ENCODE data around the gene GNAS-AS1.

DNA sequence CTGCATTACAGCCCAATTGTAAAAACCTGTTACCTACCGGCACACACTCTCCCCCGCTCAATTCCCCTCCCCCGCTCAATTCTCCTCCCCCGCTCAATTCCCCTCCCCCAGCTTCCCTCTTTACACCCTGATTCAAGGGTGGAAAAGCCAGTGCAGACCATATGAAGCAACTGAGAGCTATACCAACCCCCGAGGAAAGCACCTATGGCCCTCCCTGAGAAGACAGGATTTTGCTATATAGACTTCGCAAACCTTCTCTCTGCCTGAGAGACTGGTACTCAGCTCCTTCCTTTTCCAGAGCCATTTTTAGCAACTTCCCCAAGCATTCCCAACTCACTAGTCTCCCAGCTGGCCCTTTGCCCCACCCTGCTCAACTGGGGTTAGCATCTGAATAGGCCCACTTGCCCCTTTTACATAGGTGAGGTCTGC, 7.6 kb downstream of the GNAS-AS1 start:
- TF ChIP-seq, protein P1, sequence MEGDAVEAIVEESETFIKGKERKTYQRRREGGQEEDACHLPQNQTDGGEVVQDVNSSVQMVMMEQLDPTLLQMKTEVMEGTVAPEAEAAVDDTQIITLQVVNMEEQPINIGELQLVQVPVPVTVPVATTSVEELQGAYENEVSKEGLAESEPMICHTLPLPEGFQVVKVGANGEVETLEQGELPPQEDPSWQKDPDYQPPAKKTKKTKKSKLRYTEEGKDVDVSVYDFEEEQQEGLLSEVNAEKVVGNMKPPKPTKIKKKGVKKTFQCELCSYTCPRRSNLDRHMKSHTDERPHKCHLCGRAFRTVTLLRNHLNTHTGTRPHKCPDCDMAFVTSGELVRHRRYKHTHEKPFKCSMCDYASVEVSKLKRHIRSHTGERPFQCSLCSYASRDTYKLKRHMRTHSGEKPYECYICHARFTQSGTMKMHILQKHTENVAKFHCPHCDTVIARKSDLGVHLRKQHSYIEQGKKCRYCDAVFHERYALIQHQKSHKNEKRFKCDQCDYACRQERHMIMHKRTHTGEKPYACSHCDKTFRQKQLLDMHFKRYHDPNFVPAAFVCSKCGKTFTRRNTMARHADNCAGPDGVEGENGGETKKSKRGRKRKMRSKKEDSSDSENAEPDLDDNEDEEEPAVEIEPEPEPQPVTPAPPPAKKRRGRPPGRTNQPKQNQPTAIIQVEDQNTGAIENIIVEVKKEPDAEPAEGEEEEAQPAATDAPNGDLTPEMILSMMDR (IDR thresholded peaks at IDR 0.05) = no peak
- TF ChIP-seq POLR2A (IDR thresholded peaks at IDR 0.05) = no peak

Measured in heart left ventricle (tissue), 13 donors.